PC-3 (cell line): ENCODE data around the gene LRP10. TPM values are rescaled to one million over a fixed set of nuclear protein-coding genes. Genes with fewer than 3 reads are reported as not detected.
"Not testable (repeated sequence)": the region's sequence is repeated elsewhere in the genome, so short reads cannot be mapped to it uniquely, and the experiment has no call there.

Experiments
- ATAC-seq: fragments of 200-7000 bp; cut with Tn5 transposase; 2 replicates; pipeline ENCODE4 v1.9.1; 2020; ENCODE audit warnings: mild to moderate bottlenecking, moderate library complexity
- BruUV-seq: library from RNA; stranded (reverse); fragments of 400-500 nt; replicated peaks from 2 replicates; lab custom pipeline; 2021; lab: Mats Ljungman, UMichigan
- CTCF ChIA-PET: fragments of 300-600 bp; sonication (Branson Sonifier 250); formaldehyde crosslinking; loops from one replicate; lab custom pipeline; 2022; ENCODE audit warnings: antibody characterized with exemption; lab: Charles Lee
- POLR2A ChIA-PET: fragments of 300-600 bp; sonication (Branson Sonifier 250); formaldehyde crosslinking; loops from one replicate; lab custom pipeline; 2022; ENCODE audit warnings: antibody characterized with exemption; ENCODE audit not compliant: unreplicated experiment; lab: Charles Lee
- DNase-seq: peaks from one replicate; pipeline ENCODE4 v3.0.0-alpha.2; 2015
- H2AFZ ChIP-seq: fragments of 300-600 bp; sonication (generic); 2 replicates; pipeline ENCODE4 v1.6.0; 2016; ENCODE audit warnings: antibody characterized with exemption, low read length
- H3F3A ChIP-seq: fragments of 300-600 bp; sonication (generic); one replicate; pipeline ENCODE4 v1.6.0; 2017; ENCODE audit warnings: antibody characterized with exemption, low read length, control low read depth, mild to moderate bottlenecking; ENCODE audit not compliant: unreplicated experiment
- H3K27ac ChIP-seq: fragments of 300-600 bp; sonication (generic); 2 replicates; pipeline ENCODE4 v1.5.1; 2016; ENCODE audit warnings: mild to moderate bottlenecking, low read length
- H3K27me3 ChIP-seq: fragments of 300-600 bp; sonication (generic); 2 replicates; pipeline ENCODE4 v1.6.1; 2016; ENCODE audit warnings: low read length, mixed read lengths
- H3K36me3 ChIP-seq: fragments of 300-600 bp; sonication (generic); 2 replicates; pipeline ENCODE4 v1.6.1; 2016; ENCODE audit warnings: low read depth, mixed run types, low read length, mixed read lengths
- H3K4me1 ChIP-seq: fragments of 300-600 bp; sonication (generic); 2 replicates; pipeline ENCODE4 v1.5.1; 2016; ENCODE audit warnings: low read length; ENCODE audit not compliant: insufficient read depth
- H3K4me2 ChIP-seq: fragments of 300-600 bp; sonication (generic); 2 replicates; pipeline ENCODE4 v1.6.0; 2016; ENCODE audit warnings: low read length
- H3K4me3 ChIP-seq: fragments of 300-600 bp; sonication (generic); 2 replicates; pipeline ENCODE4 v1.5.1; 2016; ENCODE audit warnings: mild to moderate bottlenecking, low read length, mixed read lengths
- H3K79me2 ChIP-seq: fragments of 300-600 bp; sonication (generic); 2 replicates; pipeline ENCODE4 v1.6.1; 2017; ENCODE audit warnings: low read length, mixed read lengths
- H3K9ac ChIP-seq: fragments of 300-600 bp; sonication (generic); 2 replicates; pipeline ENCODE4 v1.6.0; 2016; ENCODE audit warnings: mild to moderate bottlenecking, low read length
- H3K9me2 ChIP-seq: fragments of 300-600 bp; sonication (generic); replicated peaks from 2 replicates; pipeline ENCODE4 v1.6.1; 2016; ENCODE audit warnings: mixed run types, low read length, mixed read lengths
- H3K9me3 ChIP-seq: fragments of 300-600 bp; sonication (generic); 2 replicates; pipeline ENCODE4 v1.6.1; 2016; ENCODE audit warnings: low read length, mixed read lengths
- H4K20me1 ChIP-seq: fragments of 300-600 bp; sonication (generic); 2 replicates; pipeline ENCODE4 v1.6.1; 2016; ENCODE audit warnings: low read length, mixed read lengths
- EZH2 ChIP-seq: fragments of 300-600 bp; sonication (generic); IDR thresholded peaks from one replicate; pipeline ENCODE4 v1.6.1; 2017; ENCODE audit warnings: antibody characterized with exemption, mild to moderate bottlenecking, low read length; ENCODE audit not compliant: unreplicated experiment
- EZH2phosphoT487 ChIP-seq: fragments of 300-600 bp; sonication (generic); IDR thresholded peaks from 2 replicates; pipeline ENCODE4 v1.6.1; 2018; ENCODE audit warnings: mild to moderate bottlenecking, antibody characterized with exemption, low read length, borderline replicate concordance
- intact Hi-C: fragments of 100-400 bp; cut with micrococcal nuclease; formaldehyde crosslinking; loops from 2 replicates; pipeline ENCODE4 v1.9.0; 2023
- total RNA-seq: library from RNA; depleted of rRNA; stranded (reverse); fragments of >200 nt; gene quantifications from 2 replicates; pipeline ENCODE4 v1.2.3, GENCODE V29; 2014
- TF ChIP-seq, protein P1 (sequence below): fragments of 300-600 bp; sonication (generic); conservative IDR thresholded peaks from 2 replicates; pipeline ENCODE4 v1.5.1; 2017; ENCODE audit warnings: antibody characterized with exemption, low read depth, mild to moderate bottlenecking, low read length

The LRP10 gene
- total RNA-seq, 1 experiment from 2014 or later = 46.5 TPM

DNA sequence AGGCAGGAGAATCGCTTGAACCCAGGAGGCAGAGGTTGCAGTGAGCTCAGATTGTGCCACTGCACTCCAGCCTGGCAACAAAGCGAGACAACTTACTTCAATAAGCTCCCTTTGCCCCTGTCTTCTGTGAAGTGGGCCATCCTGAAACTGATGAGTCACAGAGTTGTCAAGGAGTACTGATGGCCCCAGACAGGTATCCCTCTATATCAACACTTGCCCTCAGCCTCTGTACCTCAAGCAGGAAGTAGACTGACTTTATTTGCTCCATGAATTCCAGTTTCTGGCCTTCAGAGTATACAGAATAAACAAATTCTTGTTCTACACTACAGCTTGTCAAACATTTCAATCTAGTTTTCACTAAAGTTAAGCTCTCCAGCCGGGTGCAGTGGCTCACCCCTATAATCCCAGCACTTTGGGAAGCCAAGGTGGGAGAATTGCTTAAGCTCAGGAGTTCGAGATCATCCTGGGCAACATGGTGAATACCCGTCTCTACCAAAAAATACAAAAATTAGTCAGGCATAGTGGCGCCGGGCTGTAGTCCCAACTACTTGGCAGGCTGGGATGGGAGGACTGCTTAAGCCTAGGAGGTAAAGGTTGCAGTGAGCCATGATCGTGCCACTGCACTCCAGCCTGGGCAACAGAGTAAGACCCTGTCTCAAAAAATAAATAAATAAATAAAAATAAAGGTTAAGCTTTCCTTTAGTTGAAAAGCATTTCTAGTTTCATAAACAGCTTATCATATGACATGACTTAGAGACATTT is 16.4 kb upstream of the LRP10 start:
- no peak for ATAC-seq
- Histone ChIP-seq H3K4me2 (no peak overlapping the region), H4K20me1 (no peaks in the 10 kb centered on the region), H3K79me2 (no peaks in the 10 kb centered on the region), H3K36me3 (no peaks in the 10 kb centered on the region), H3K4me1 (peaks cover 37% of the 10 kb centered on the region), H3K4me3 (no peak overlapping the region), H3F3A (no peaks in the 10 kb centered on the region), H3K9me2 (no peaks in the 10 kb centered on the region), H2AFZ (no peak overlapping the region), H3K27ac (no peak overlapping the region), H3K9ac (no peak overlapping the region), H3K27me3 (no peaks in the 10 kb centered on the region), H3K9me3 (no peaks in the 10 kb centered on the region)
- no TSS peak for BruUV-seq
- intact Hi-C loops = loop anchor here (5.0 to 10.0 kb wide), 2 partner anchors 283 to 460 kb away; no protein-coding TSS in a partner anchor
- ChIA-PET POLR2A (interaction anchor here (0.6 kb wide), 1 partner anchor 266 kb away, joined by 3 read pairs; no protein-coding TSS in a partner anchor), CTCF (interaction anchor here (0.5 to 1.2 kb wide), 5 partner anchors 16 to 1453 kb away, joined by 3 to 5 read pairs (median 3); partner anchors contain the start of genes CIDEB and LRP10)
- DNase-seq = peak; percentile 52
- TF ChIP-seq EZH2phosphoT487 (no peak), EZH2 (no peak)

DNA sequence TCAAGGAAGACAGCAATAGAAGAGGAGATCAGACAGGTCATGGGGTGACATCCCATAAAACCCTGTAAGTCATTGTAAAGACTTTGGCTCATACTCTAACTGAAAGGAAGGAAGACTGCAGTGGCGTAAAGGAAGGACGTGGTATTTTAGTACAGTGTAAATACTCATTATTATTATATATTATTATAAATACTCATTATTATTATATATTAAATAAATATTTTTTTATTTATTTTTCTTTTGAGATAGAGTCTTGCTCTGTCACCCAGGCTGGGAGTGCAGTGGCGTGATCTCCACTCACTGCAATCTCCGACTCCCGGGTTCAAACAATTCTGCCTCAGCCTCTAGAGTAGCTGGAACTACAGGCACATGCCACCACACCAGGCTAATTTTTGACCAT is 15.1 kb upstream of the LRP10 start:
- Histone ChIP-seq H3K27me3 (no peaks in the 10 kb centered on the region), H3K9ac (no peak overlapping the region), H3K9me3 (no peaks in the 10 kb centered on the region), H3K4me3 (no peak overlapping the region), H3F3A (no peaks in the 10 kb centered on the region), H3K4me2 (no peak overlapping the region), H3K36me3 (no peaks in the 10 kb centered on the region), H2AFZ (no peak overlapping the region), H3K79me2 (no peaks in the 10 kb centered on the region), H4K20me1 (no peaks in the 10 kb centered on the region), H3K4me1 (peaks cover 24% of the 10 kb centered on the region), H3K27ac (no peak overlapping the region), H3K9me2 (no peaks in the 10 kb centered on the region)
- intact Hi-C loops = loop anchor here (10.0 kb wide), 1 partner anchor 462 kb away; no protein-coding TSS in a partner anchor
- no TSS peak for BruUV-seq
- DNase-seq = no peak
- TF ChIP-seq, protein P1, sequence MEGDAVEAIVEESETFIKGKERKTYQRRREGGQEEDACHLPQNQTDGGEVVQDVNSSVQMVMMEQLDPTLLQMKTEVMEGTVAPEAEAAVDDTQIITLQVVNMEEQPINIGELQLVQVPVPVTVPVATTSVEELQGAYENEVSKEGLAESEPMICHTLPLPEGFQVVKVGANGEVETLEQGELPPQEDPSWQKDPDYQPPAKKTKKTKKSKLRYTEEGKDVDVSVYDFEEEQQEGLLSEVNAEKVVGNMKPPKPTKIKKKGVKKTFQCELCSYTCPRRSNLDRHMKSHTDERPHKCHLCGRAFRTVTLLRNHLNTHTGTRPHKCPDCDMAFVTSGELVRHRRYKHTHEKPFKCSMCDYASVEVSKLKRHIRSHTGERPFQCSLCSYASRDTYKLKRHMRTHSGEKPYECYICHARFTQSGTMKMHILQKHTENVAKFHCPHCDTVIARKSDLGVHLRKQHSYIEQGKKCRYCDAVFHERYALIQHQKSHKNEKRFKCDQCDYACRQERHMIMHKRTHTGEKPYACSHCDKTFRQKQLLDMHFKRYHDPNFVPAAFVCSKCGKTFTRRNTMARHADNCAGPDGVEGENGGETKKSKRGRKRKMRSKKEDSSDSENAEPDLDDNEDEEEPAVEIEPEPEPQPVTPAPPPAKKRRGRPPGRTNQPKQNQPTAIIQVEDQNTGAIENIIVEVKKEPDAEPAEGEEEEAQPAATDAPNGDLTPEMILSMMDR = no peak
- no peak for TF ChIP-seq EZH2
- no peak for TF ChIP-seq EZH2phosphoT487
- no peak for ATAC-seq
- ChIA-PET CTCF (interaction anchor here (0.6 kb wide), 1 partner anchor 130 kb away, joined by 3 read pairs; no protein-coding TSS in a partner anchor), POLR2A (no interaction called here)

DNA sequence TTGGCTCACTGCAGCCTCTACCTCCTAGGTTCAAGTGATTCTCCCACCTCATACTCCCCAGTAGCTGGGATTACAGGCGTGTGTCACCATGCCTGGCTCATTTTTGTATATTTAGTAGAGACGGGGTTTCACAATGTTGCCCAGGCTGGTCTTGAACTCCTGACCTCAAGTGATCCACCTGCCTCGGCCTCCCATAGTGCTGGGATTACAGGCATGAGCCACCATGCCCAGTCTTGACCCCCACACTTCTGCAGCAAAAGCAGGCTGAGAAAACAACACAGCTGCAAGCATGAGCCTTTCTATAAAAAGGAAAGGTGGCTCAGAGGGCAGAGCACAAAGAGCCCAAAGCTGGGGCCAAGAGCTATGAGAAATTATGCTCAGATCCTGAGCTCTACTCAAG is 11.2 kb upstream of the LRP10 start:
- not testable (repeated sequence) for BruUV-seq, H2AFZ ChIP-seq
- POLR2A ChIA-PET = interaction anchor here (0.6 kb wide), 2 partner anchors 234 to 271 kb away, joined by 5 to 17 read pairs; no protein-coding TSS in a partner anchor

More for the DNA sequence above, 11.2 kb upstream of the LRP10 start:
- H3K4me2 ChIP-seq, H3K27ac ChIP-seq, H3K27me3 ChIP-seq, H3K36me3 ChIP-seq, H3F3A ChIP-seq, DNase-seq, H3K79me2 ChIP-seq, H3K9me2 ChIP-seq, H4K20me1 ChIP-seq, H3K4me1 ChIP-seq, H3K4me3 ChIP-seq, intact Hi-C loops, H3K9me3 ChIP-seq, H3K9ac ChIP-seq, ATAC-seq: not testable (repeated sequence)
- CTCF ChIA-PET = interaction anchor here (0.7 kb wide), 1 partner anchor 182 kb away, joined by 3 read pairs; no protein-coding TSS in a partner anchor
